Raji (cell line): ENCODE measurements around the gene MRPS14.
A peak's percentile ranks its signal among the peaks of the same experiment; 100 is the strongest.

Source experiments
- POLR2A ChIP-seq: IDR thresholded peaks from 2 replicates; pipeline ENCODE4 v1.6.1; 2011; ENCODE audit warnings: low read depth, low read length, control low read depth; ENCODE audit not compliant: insufficient read depth

The MRPS14 gene

DNA sequence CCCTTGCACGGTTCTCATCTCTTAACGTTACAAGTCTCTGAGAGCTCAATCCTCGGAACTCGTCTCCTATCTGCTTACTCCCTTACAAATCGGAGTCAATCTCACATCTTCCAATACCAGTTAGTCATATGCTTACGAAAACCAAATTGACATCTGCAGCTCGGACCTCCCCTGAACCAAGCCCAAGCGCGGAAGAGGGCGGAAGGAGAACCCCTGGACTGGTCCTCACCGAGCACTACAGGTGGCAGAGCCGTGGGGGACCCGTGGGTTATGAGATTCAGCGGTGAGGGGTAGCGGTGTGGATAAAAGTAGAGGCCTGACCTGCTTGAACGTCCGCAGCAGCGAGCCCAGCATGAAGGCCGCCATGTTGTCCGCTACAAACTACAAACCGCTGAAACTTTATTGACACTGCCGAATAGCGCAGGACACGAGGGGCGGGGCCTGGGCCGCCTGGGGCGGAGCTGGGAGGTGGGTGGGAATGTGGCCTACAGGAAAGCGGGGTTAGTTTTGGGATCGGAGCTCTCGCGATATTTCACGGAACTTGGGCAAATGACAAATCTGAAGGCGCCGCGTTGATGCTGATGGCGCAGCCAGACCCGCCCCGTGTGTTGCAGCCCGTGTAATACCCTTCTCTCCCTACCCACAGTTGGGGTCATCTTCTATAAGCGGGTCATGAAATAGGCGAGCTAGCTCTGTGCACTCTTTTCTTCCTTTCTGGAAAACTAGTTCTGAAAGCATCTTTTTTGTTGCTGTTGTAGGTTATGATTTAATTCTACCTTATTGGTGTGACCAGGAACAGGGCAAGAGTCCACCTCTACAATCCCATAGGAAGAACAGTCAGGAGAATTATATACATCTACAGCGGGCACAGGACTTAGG is at the start of gene MRPS14:
MRPS14 (minus strand) TSS at position 383 of the 879 bp plus-strand sequence; CDS start at position 366, 17 bp downstream.
- TF ChIP-seq POLR2A: peak; percentile 94

- no peak for TF ChIP-seq POLR2A
These were observed 49.1 kb upstream of the MRPS14 start for GRCh38 chr1:175072099-175072951.

DNA sequence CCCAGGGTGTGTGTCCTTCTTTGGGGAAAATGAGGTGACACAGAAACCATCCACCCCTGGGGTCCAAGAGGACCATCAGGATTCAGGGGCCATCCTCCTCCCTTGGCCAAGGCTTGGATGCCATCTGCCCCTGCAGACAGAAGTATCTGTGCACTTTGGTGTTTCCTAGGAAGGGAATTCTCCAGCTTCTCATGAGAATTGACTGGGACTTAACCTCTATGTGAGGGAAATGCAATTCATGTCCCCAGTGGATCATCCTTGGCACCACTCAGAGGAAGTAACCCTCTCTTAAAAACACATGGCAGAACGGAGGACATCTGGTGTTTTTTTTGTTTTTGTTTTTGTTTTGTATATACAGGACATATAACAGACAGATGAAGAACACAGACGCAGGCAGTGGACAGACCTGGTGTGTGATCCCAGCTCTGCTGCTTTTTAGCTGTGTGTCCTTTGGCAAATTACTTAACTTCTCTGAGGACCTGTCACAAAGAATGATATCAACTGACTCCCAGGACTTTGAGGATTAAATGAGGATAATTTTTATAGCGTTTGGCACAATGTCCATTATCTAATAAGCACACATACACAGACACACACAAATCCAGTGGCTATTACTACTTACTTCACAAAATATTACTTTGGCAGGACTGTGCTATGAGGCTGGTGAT is 48.2 kb upstream of the MRPS14 start:
- TF ChIP-seq POLR2A: no peak

- no peak for TF ChIP-seq POLR2A
These were observed 47.6 kb upstream of the MRPS14 start for GRCh38 chr1:175070818-175071217.

DNA sequence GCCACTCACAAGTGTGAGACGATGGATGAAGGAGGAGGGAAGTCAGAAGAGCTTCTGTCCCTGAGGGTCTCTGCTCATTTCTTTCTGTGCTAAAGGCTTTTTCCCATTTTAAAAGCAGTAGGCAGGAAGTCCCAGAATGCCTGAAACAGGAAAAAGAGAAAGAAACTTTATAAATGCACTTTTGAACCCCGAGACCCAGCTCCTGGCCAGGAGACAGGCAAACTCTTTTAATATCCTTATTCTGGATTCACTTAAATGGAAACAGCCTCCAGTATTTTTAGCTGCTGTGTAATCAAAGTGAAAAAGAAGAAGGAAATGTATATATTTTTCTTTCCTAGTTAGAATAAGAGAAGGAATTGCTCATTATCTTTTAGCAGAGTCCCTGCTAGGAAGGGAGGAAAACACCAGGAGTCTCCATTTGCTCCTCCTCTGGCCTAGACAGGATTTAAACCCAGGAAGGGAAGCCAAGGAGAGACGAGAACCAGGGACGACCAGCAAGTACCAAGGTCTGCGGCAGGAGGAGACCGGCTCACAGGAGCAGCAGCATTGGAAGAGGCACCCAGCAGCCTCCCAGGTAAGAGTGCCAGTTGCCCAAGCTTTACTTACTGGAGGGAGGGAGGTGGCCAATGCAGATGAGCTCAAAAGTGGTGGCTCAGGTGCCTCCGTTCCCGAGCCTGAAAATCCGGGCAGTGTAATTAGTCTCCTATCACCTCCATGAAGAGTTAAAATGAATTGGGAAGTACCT is 44.3 kb upstream of the MRPS14 start, which contains the start of gene TNN:
TNN (plus strand) TSS at position 472 of the 745 bp plus-strand sequence. CDS start 9,586 bp downstream, outside the sequence.
- no peak for TF ChIP-seq POLR2A

DNA sequence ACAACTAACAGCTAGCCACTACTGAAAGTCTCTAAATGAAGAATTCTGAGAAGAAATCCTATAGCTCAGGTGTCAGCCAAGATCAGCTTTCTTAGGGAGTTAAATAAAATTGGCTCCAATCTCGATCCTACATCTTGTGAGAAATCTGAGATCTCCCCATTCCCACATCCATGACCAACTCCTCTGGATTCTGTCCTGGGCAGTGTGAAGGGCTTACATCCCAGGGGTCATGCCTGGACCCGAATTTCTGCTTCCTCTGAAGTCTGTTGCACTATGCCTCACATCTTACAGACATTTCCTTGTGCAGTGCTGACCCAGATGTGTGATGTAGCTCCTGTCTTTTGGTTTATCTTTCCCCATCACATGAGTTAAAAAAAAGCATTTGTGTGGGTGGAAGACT is 39.6 kb upstream of the MRPS14 start:
- no peak for TF ChIP-seq POLR2A

DNA sequence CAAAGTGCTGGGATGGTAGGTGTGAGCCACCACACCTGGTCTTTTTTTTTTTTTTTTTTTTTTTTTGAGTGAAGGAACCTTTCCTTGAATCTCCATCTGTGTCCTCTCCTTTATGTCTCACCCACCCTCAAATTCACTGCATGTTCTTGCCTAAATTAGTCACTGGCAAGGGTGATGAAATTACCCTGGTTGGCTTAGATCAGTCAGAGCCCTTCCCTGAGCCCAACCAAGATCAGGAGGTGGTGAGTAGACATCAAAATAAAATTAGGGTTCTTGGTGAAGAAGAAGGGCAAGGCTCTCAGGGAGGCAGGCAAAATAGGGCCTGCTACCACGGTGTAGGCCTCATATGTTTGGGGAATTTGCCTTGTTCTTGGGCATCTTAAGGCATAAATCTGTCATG is 39.1 kb upstream of the MRPS14 start:
- TF ChIP-seq POLR2A: no peak

GRCh38 chr1:175054736-175055135 is 31.5 kb upstream of the MRPS14 start:
- no peak for TF ChIP-seq POLR2A

- no peak for TF ChIP-seq POLR2A
These were observed 27.8 kb upstream of the MRPS14 start for GRCh38 chr1:175050992-175051391.

GRCh38 chr1:175045519-175045918 is 22.3 kb upstream of the MRPS14 start:
- TF ChIP-seq POLR2A: no peak

GRCh38 chr1:175045097-175045496 is 21.9 kb upstream of the MRPS14 start:
- TF ChIP-seq POLR2A: no peak

DNA sequence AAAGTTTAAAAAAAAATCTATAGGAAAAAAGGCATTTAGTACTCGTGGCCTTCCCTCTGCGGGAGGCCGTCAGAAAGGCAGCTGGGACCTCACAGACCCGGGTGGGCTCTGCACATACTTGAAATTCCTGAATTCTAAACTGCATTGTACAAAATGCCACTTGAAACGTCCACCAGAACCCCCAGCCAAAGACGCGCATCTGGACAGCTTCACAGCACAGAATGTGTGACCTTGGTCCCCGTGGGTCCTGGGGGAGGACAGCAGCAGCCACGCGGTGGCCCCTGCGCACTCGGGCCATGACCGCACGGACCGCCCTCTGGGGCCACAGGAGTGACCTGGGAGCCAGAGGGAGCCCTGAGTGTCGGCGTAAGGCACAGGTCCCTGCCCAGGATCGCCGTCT is 20.6 kb upstream of the MRPS14 start:
- no peak for TF ChIP-seq POLR2A

DNA sequence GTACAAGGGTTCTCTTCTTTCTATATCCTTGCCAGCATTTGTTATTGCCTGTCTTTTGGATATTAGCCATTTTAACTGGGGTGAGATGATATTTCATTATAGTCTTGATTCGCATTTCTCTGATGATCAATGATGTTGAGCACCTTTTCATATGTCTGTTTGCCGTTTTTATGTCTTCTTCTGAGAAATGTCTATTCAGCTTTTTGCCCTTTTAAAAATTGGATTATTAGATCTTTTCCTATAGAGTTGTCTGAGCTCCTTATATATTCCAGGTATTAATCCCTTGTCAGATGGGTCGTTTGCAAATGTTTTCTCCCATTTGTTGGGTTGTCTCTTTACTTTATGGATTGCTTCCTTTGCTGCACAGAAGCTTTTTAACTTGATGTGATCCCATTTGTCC is 19.4 kb upstream of the MRPS14 start:
- TF ChIP-seq POLR2A: no peak

GRCh38 chr1:175040324-175040879 is 17.2 kb upstream of the MRPS14 start:
- no peak for TF ChIP-seq POLR2A
